K562 (cell line): Measurements from ENCODE around the gene TK1. TPM values are rescaled to one million over a fixed set of nuclear protein-coding genes. Genes with fewer than 3 reads are reported as not detected.

Experiments
- CXXC5 ChIP-seq: fragments of 250-450 bp; sonication (Bioruptor Pico); IDR thresholded peaks from 2 replicates; pipeline ENCODE4 v1.8.0; 2022; ENCODE audit warnings: inconsistent platforms, mild to moderate bottlenecking, moderate library complexity
- DPF2 ChIP-seq: fragments of 450-650 bp; IDR thresholded peaks from 2 replicates; pipeline ENCODE4 v1.6.1; 2016
- L3MBTL2 ChIP-seq: fragments of 450-650 bp; IDR thresholded peaks from 2 replicates; pipeline ENCODE4 v1.6.1; 2016; ENCODE audit warnings: mild to moderate bottlenecking, moderate library complexity
- MTA3 ChIP-seq: fragments of 450-650 bp; formaldehyde crosslinking; IDR thresholded peaks from 2 replicates; pipeline ENCODE4 v1.6.1; 2017; ENCODE audit warnings: mild to moderate bottlenecking, borderline replicate concordance
- PHTF2 ChIP-seq: fragments of 250-450 bp; sonication (Bioruptor Pico); IDR thresholded peaks from 2 replicates; pipeline ENCODE4 v1.5.0; 2021; ENCODE audit warnings: mild to moderate bottlenecking
- POLR2G ChIP-seq: fragments of 200-400 bp; formaldehyde crosslinking; IDR thresholded peaks from 2 replicates; pipeline ENCODE4 v1.6.1; 2017; ENCODE audit warnings: low read depth, mild to moderate bottlenecking, antibody characterized with exemption, low read length, moderate library complexity
- TFE3 ChIP-seq: fragments of 450-650 bp; formaldehyde crosslinking; IDR thresholded peaks from 2 replicates; pipeline ENCODE4 v1.4.0; 2020; ENCODE audit warnings: mild to moderate bottlenecking, mixed read lengths
- YBX1 ChIP-seq: fragments of 450-650 bp; IDR thresholded peaks from 2 replicates; pipeline ENCODE4 v1.7.1; 2016; ENCODE audit warnings: mild to moderate bottlenecking
- ZBTB33 ChIP-seq: sonication (generic); formaldehyde crosslinking; IDR thresholded peaks from 2 replicates; pipeline ENCODE4 v1.8.1; 2023; ENCODE audit warnings: mild to moderate bottlenecking, missing genetic modification reagents
- ZBTB8A ChIP-seq: fragments of 450-650 bp; IDR thresholded peaks from 2 replicates; pipeline ENCODE4 v1.6.1; 2018; ENCODE audit warnings: mild to moderate bottlenecking, moderate library complexity; ENCODE audit not compliant: partially characterized antibody
- ZNF511 ChIP-seq: sonication (generic); formaldehyde crosslinking; IDR thresholded peaks from 2 replicates; pipeline ENCODE4 v1.8.0; 2022; ENCODE audit warnings: mild to moderate bottlenecking, missing genetic modification reagents
- ZNF592 ChIP-seq: fragments of 450-650 bp; IDR thresholded peaks from 2 replicates; pipeline ENCODE4 v1.6.1; 2017; ENCODE audit warnings: antibody characterized with exemption, mild to moderate bottlenecking
- polyA plus RNA-seq, 8 experiments: library from polyadenylated mRNA; depleted of rRNA in 4 of 8; stranded (reverse) in 5 of 8; unstranded in 3 of 8; fragments of >200 nt; fragmentation: Nextera tagmentation in 2 of 8; fragmentation: Illumina TruSeq in 1 of 8; extraction: Ambion mirVana in 2 of 8; extraction: Trizol in 1 of 8; gene quantifications; 2 replicates each; pipeline versions ENCODE4 v1.2.1 to v1.2.3, GENCODE V29; 2011 to 2014; ENCODE audit warnings: inconsistent platforms in 1 of 8, missing spikeins in 1 of 8
- total RNA-seq, 7 experiments: library from RNA; depleted of rRNA in 6 of 7; stranded (reverse); fragments of >200 nt in 6 of 7; fragmentation: Illumina TruSeq in 2 of 7; extraction: Trizol in 2 of 7; gene quantifications; 2 replicates each; pipeline versions ENCODE4 v1.2.1 to v1.2.3, GENCODE V29; 2011 to 2021; ENCODE audit warnings: low replicate concordance in 1 of 7

The TK1 gene
- total and polyA plus RNA-seq, 9 of the 15 experiments (the other 6 are each of a cell fraction or from before 2014, with no cell fraction given), result 8.4 to 280 (median 103) TPM

DNA sequence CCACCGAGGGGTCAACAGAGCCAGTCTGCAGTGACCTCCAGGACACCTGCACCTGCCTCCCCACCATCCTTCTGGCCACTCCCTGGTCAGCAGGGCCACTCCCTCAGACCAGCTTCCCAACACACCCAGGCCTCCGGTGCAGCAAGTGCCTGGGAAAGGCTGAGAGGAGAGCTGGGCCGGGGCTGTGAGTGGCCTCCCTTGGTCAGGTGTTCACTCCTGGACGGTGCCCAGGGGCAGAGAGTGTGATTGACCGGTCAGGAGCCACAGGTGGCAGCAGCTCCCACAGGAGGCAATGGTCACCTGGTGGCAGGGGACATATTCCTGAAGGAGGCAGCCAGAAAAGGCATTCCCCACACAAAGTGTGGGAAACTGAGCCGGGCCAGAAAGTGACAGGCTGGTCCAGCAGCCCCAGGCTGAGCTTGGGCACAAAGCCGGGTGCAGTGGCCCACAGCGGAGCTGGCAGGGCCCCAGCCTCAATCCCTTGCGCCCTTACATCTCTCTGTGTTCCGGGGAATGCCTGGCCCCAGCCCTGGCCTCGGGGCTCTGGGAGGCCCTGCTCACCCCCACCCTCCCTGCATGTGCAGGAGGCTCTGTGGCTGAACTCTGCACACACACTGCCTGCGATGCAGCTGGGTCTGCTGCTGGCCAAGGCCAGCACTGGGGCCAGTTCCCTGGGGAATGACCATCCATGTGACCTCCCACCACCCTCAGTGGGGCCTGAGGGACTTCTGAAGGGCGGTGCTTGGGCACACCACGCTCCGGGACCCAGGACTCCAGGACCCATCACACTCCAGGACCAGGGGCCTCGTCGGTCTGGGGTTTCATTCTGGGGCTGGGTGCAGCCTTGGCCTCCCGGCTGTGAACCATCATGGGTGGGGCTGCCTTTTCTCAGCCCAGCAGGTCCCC lies 41.9 kb downstream of the TK1 start (continued):
- 0 out of 2 replicates have a peak, but pooled peaks have one; percentile 13 for TF ChIP-seq ZBTB33 (CRISPR knock-in tag)
- no peak for TF ChIP-seq YBX1
- TF ChIP-seq ZNF592, result peak; percentile 8; the same call in 1 of the 2 replicates
- TF ChIP-seq MTA3, result 0 out of 2 replicates have a peak, but pooled peaks have one; percentile 15
- no peak for TF ChIP-seq DPF2
- TF ChIP-seq PHTF2, result no peak
- TF ChIP-seq POLR2G, result peak; percentile 25; the same call in 1 of the 2 replicates
- TF ChIP-seq L3MBTL2, result peak; percentile 49
- TF ChIP-seq ZNF511 (CRISPR knock-in tag), result no peak
- 0 out of 2 replicates have a peak, but pooled peaks have one; percentile 2 for TF ChIP-seq CXXC5 (CRISPR knock-in tag)
- TF ChIP-seq ZBTB8A, result no peak
- TF ChIP-seq TFE3 (CRISPR knock-in tag), result no peak
- TF ChIP-seq, all 486 proteins: peak for 18
